SK-N-SH (cell line): ENCODE results near the gene FAM76B. TPM values are rescaled to one million over a fixed set of nuclear protein-coding genes. Genes with fewer than 3 reads are reported as not detected.
A peak's percentile ranks its signal among the peaks of the same experiment; 100 is the strongest.

ENCODE experiments used
- CTCF ChIA-PET: fragments of 300-600, 350-600 bp; formaldehyde crosslinking; extraction: SDS; loops from one replicate; lab custom pipeline; 2021; lab: Yijun Ruan, JAX
- POLR2A ChIA-PET: fragments of 350-600 bp; sonication (Branson Sonifier 250); formaldehyde crosslinking; extraction: SDS; loops from one replicate; lab custom pipeline; 2020; ENCODE audit warnings: antibody characterized with exemption, inconsistent platforms; lab: Yijun Ruan, JAX
- DNase-seq: peaks from one replicate; pipeline ENCODE4 v3.0.0; 2012
- H2AFZ ChIP-seq: fragments of 200-600 bp; sonication (generic); 2 replicates; pipeline ENCODE4 v1.8.1; 2016; ENCODE audit warnings: antibody characterized with exemption, mild to moderate bottlenecking, low read depth
- H3F3A ChIP-seq: fragments of 200-600 bp; sonication (generic); replicated peaks from 2 replicates; pipeline ENCODE3; 2016; ENCODE audit warnings: antibody characterized with exemption, mild to moderate bottlenecking; ENCODE audit not compliant: insufficient read depth
- H3K27ac ChIP-seq, 2 experiments: fragments of 200-500 bp in 1 of 2; fragments of 200-600 bp in 1 of 2; sonication (Bioruptor generic) in 1 of 2; sonication (generic), shearing (Covaris generic) in 1 of 2; 2 replicates each; pipeline versions ENCODE4 v1.5.1 to v1.6.1; 2014 to 2016; ENCODE audit warnings: low read depth in 2 of 2, inconsistent platforms in 1 of 2, low read length in 1 of 2, mild to moderate bottlenecking in 1 of 2, mixed read lengths in 1 of 2
- H3K27me3 ChIP-seq: fragments of 200-600 bp; sonication (generic), shearing (Covaris generic); 2 replicates; pipeline ENCODE4 v1.6.1; 2016; ENCODE audit warnings: mixed run types; ENCODE audit not compliant: insufficient read depth
- H3K36me3 ChIP-seq, 2 experiments: fragments of 200-500 bp in 1 of 2; fragments of 200-600 bp in 1 of 2; sonication (Bioruptor generic) in 1 of 2; sonication (generic) in 1 of 2; replicated peaks in 1 of 2; 2 replicates each; pipeline versions ENCODE3 to v1.5.1; 2014 to 2016; ENCODE audit warnings: low read length in 1 of 2, mild to moderate bottlenecking in 1 of 2; ENCODE audit not compliant: insufficient read depth in 2 of 2, control insufficient read depth in 1 of 2
- H3K4me1 ChIP-seq, 2 experiments: fragments of 200-500 bp in 1 of 2; fragments of 200-600 bp in 1 of 2; sonication (Bioruptor generic) in 1 of 2; sonication (generic), shearing (Covaris generic) in 1 of 2; 2 replicates each; pipeline versions ENCODE4 v1.5.1 to v1.6.1; 2014 to 2016; ENCODE audit warnings: low read depth in 1 of 2, low read length in 1 of 2, mixed run types in 1 of 2; ENCODE audit not compliant: insufficient read depth in 2 of 2, control insufficient read depth in 1 of 2
- H3K4me2 ChIP-seq: fragments of 200-600 bp; sonication (generic), shearing (Covaris generic); 2 replicates; pipeline ENCODE4 v1.6.1; 2017; ENCODE audit warnings: mixed run types
- H3K4me3 ChIP-seq, 2 experiments: fragments of 200-500 bp in 1 of 2; fragments of 200-600 bp in 1 of 2; sonication (Bioruptor generic) in 1 of 2; sonication (generic), shearing (Covaris generic) in 1 of 2; 2 replicates each; pipeline versions ENCODE4 v1.5.1 to v1.8.1; 2014 to 2016; ENCODE audit warnings: low read depth in 2 of 2, inconsistent platforms in 1 of 2, low read length in 1 of 2, mild to moderate bottlenecking in 1 of 2, mixed read lengths in 1 of 2, moderate library complexity in 1 of 2
- H3K79me2 ChIP-seq: fragments of 200-600 bp; sonication (generic); 2 replicates; pipeline ENCODE4 v1.8.1; 2017; ENCODE audit warnings: mild to moderate bottlenecking; ENCODE audit not compliant: insufficient read depth
- H3K9ac ChIP-seq: fragments of 200-600 bp; sonication (generic); 2 replicates; pipeline ENCODE4 v1.6.1; 2017; ENCODE audit warnings: mixed run types
- H3K9me2 ChIP-seq: fragments of 200-600 bp; sonication (generic); 2 replicates; pipeline ENCODE4 v1.6.1; 2017; ENCODE audit warnings: mixed run types
- H3K9me3 ChIP-seq: fragments of 200-600 bp; sonication (generic); 2 replicates; pipeline ENCODE4 v1.6.1; 2017; ENCODE audit warnings: mixed run types, mild to moderate bottlenecking, moderate library complexity
- H4K20me1 ChIP-seq: fragments of 200-600 bp; sonication (generic); 2 replicates; pipeline ENCODE4 v1.6.1; 2017; ENCODE audit warnings: mild to moderate bottlenecking, mixed run types; ENCODE audit not compliant: insufficient read depth
- CTCF ChIP-seq: fragments of 200-600 bp; sonication (generic); IDR thresholded peaks from 2 replicates; pipeline ENCODE4 v1.6.1; 2017; ENCODE audit warnings: antibody characterized with exemption, mild to moderate bottlenecking, moderate library complexity
- ELF1 ChIP-seq: IDR thresholded peaks from 2 replicates; pipeline ENCODE4 v1.4.0; 2012
- EP300 ChIP-seq, 2 experiments: IDR thresholded peaks; 2 replicates each; pipeline versions ENCODE4 v1.4.0 to v1.6.1; 2012; ENCODE audit warnings: borderline replicate concordance in 1 of 2, low read depth in 1 of 2, low read length in 1 of 2
- FOSL2 ChIP-seq: IDR thresholded peaks from 2 replicates; pipeline ENCODE4 v1.4.0; 2012; ENCODE audit warnings: low read depth, mild to moderate bottlenecking, moderate library complexity, borderline replicate concordance
- FOXJ3 ChIP-seq: sonication (generic); formaldehyde crosslinking; IDR thresholded peaks from 2 replicates; pipeline ENCODE4 v1.5.1; 2020; ENCODE audit warnings: mild to moderate bottlenecking, missing genetic modification reagents
- GATA2 ChIP-seq: sonication (generic); formaldehyde crosslinking; IDR thresholded peaks from 2 replicates; pipeline ENCODE4 v1.5.0; 2020; ENCODE audit warnings: mild to moderate bottlenecking, missing genetic modification reagents
- IRF3 ChIP-seq: fragments of 150-350 bp; IDR thresholded peaks from 2 replicates; pipeline ENCODE4 v1.6.1; 2016; ENCODE audit warnings: mild to moderate bottlenecking, low read depth, low read length
- JUND ChIP-seq: IDR thresholded peaks from 2 replicates; pipeline ENCODE4 v1.4.0; 2012
- MEF2A ChIP-seq: IDR thresholded peaks from 2 replicates; pipeline ENCODE4 v1.4.0; 2012; ENCODE audit warnings: low read depth, borderline replicate concordance
- MXI1 ChIP-seq: IDR thresholded peaks from 2 replicates; pipeline ENCODE4 v1.6.1; 2012; ENCODE audit warnings: mild to moderate bottlenecking, low read depth, low read length, improper control_type of control experiment
- NFIC ChIP-seq: IDR thresholded peaks from 2 replicates; pipeline ENCODE4 v1.4.0; 2012; ENCODE audit warnings: borderline replicate concordance
- NRF1 ChIP-seq: IDR thresholded peaks from 2 replicates; pipeline ENCODE4 v1.6.1; 2012; ENCODE audit warnings: low read depth, mild to moderate bottlenecking, low read length
- PBX3 ChIP-seq: IDR thresholded peaks from 2 replicates; pipeline ENCODE4; 2012
- POLR2AphosphoS5 ChIP-seq: IDR thresholded peaks from 2 replicates; pipeline ENCODE4 v1.6.1; 2012; ENCODE audit warnings: low read depth, low read length
- RAD21 ChIP-seq: IDR thresholded peaks from 2 replicates; pipeline ENCODE4 v1.6.1; 2012; ENCODE audit warnings: mild to moderate bottlenecking, low read length
- REST ChIP-seq: IDR thresholded peaks from 2 replicates; pipeline ENCODE4 v1.6.1; 2012; ENCODE audit warnings: mild to moderate bottlenecking, low read depth, low read length, moderate library complexity
- RFX5 ChIP-seq: IDR thresholded peaks from 2 replicates; pipeline ENCODE4 v1.6.1; 2012; ENCODE audit warnings: mild to moderate bottlenecking, improper control_type of control experiment, low read length
- SIN3A ChIP-seq: IDR thresholded peaks from 2 replicates; pipeline ENCODE4 v1.6.1; 2012; ENCODE audit warnings: low read depth, mild to moderate bottlenecking, low read length, moderate library complexity, borderline replicate concordance
- TCF12 ChIP-seq: IDR thresholded peaks from 2 replicates; pipeline ENCODE4 v1.4.0; 2012
- TEAD4 ChIP-seq: IDR thresholded peaks from 2 replicates; pipeline ENCODE4 v1.4.0; 2012; ENCODE audit warnings: mild to moderate bottlenecking, borderline replicate concordance; ENCODE audit not compliant: insufficient read depth
- USF1 ChIP-seq: IDR thresholded peaks from 2 replicates; pipeline ENCODE4 v1.4.0; 2012; ENCODE audit warnings: low read depth, borderline replicate concordance
- USF2 ChIP-seq: fragments of 150-350 bp; IDR thresholded peaks from 2 replicates; pipeline ENCODE4 v1.6.1; 2017; ENCODE audit warnings: antibody characterized with exemption, low read length, low read depth, borderline replicate concordance
- YY1 ChIP-seq: IDR thresholded peaks from 2 replicates; pipeline ENCODE4 v1.4.0; 2012; ENCODE audit warnings: low read depth, mild to moderate bottlenecking
- WGBS: methylation state at CpG from one replicate; pipeline ENCODE4 v1.1.6; 2017; ENCODE audit warnings: low lambda C conversion rate; 5-methylcytosine and 5-hydroxymethylcytosine counted together
- polyA plus RNA-seq, 3 experiments: library from polyadenylated mRNA; depleted of rRNA; stranded (reverse); fragments of >200 nt; gene quantifications; 2 replicates each; pipeline ENCODE4 v1.2.3, GENCODE V29; 2012

The FAM76B gene
- polyA plus RNA-seq, 1 of the 3 experiments (the other 2 are of a cell fraction), result 15.4 TPM

- no peak for DNase-seq
- peaks cover 37% of the 10 kb centered on the region for H3F3A ChIP-seq
- WGBS, result 3% methylated on average over 2 of the region's 2 CpGs
- no peaks in the 10 kb centered on the region for H3K27me3 ChIP-seq
- no peaks in the 10 kb centered on the region for H3K9me2 ChIP-seq
- H3K36me3 ChIP-seq, result peaks cover 69 to 78% of the 10 kb centered on the region in 2 experiments
- H3K4me1 ChIP-seq, result peaks cover 2 to 8% of the 10 kb centered on the region in 2 experiments; a peak in 3 of 4 replicates
- H3K79me2 ChIP-seq, result no peaks in the 10 kb centered on the region
- peak overlapping the region; percentile 82 to 89; a peak in 3 of 4 replicates for H3K27ac ChIP-seq
- H3K9ac ChIP-seq, result peak overlapping the region; percentile 3; the same call in 1 of the 2 replicates
- ChIA-PET CTCF (interaction anchor here (0.6 kb wide), 1 partner anchor 1297 kb away, joined by 3 read pairs; no protein-coding TSS in a partner anchor), POLR2A (interaction anchor here (0.6 kb wide), 1 partner anchor 42 kb away, joined by 3 read pairs; the partner anchor contains the start of gene FAM76B)
- H3K4me3 ChIP-seq, result no peak overlapping the region
- no peaks in the 10 kb centered on the region for H4K20me1 ChIP-seq
- H3K9me3 ChIP-seq, result no peaks in the 10 kb centered on the region
- no peak overlapping the region for H3K4me2 ChIP-seq
- H2AFZ ChIP-seq, result no peak overlapping the region
- TF ChIP-seq TCF12, result peak; percentile 100
- peak; percentile 92 for TF ChIP-seq TEAD4
- no peak for TF ChIP-seq GATA2
- no peak for TF ChIP-seq RFX5
- no peak for TF ChIP-seq IRF3
- peak; percentile 95 for TF ChIP-seq POLR2AphosphoS5
- no peak for TF ChIP-seq MXI1
- TF ChIP-seq YY1, result 0 out of 2 replicates have a peak, but pooled peaks have one; percentile 34
- TF ChIP-seq FOSL2, result peak; percentile 90
- TF ChIP-seq USF2, result no peak
- TF ChIP-seq ELF1, result peak; percentile 20; the same call in 1 of the 2 replicates
- TF ChIP-seq REST, result no peak
- peak; percentile 94 for TF ChIP-seq PBX3
- TF ChIP-seq MEF2A, result no peak
- TF ChIP-seq RAD21, result no peak
- no peak for TF ChIP-seq NRF1
- TF ChIP-seq CTCF, result no peak
- peak; percentile 95 for TF ChIP-seq JUND
- TF ChIP-seq USF1, result peak; percentile 11; the same call in 1 of the 2 replicates
- TF ChIP-seq SIN3A, result 0 out of 2 replicates have a peak, but pooled peaks have one; percentile 26
- TF ChIP-seq FOXJ3 (CRISPR knock-in tag), result no peak
- peak; percentile 17 to 88; a peak in 2 of 4 replicates for TF ChIP-seq EP300 (IDR thresholded peaks at IDR 0.05; ENCODE audit: borderline replicate concordance in 1 of 2, low read depth in 1 of 2, low read length in 1 of 2)
- peak; percentile 61 for TF ChIP-seq NFIC
These were observed 41.8 kb upstream of the FAM76B start for GRCh38 chr11:95831198-95831883.
